Ecto neural progenitor cell (in vitro differentiated cells): ENCODE measurements around the gene SUN5.
A peak's percentile ranks its signal among the peaks of the same experiment; 100 is the strongest.

Source experiments
- DNase-seq: peaks from one replicate; pipeline ENCODE4 v3.0.0-alpha.2; 2018; ENCODE audit warnings: low spot score

The SUN5 gene

GRCh38 chr20:32995802-32996201, 8.4 kb downstream of the SUN5 start:
- no peak for DNase-seq

GRCh38 chr20:32993496-32994050, 10.7 kb downstream of the SUN5 start:
- no peak for DNase-seq

GRCh38 chr20:32991792-32992641, 12.2 kb downstream of the SUN5 start:
- no peak for DNase-seq

GRCh38 chr20:32991383-32991782, 12.8 kb downstream of the SUN5 start:
- no peak for DNase-seq

- no peak for DNase-seq
Observed at GRCh38 chr20:32990426-32990825, 13.8 kb downstream of the SUN5 start.

- DNase-seq: no peak
Observed at GRCh38 chr20:32989507-32990283, 14.5 kb downstream of the SUN5 start.

GRCh38 chr20:32988008-32988407, 16.2 kb downstream of the SUN5 start:
- DNase-seq: no peak

GRCh38 chr20:32987044-32987825, 17.0 kb downstream of the SUN5 start:
- DNase-seq: no peak

- DNase-seq: no peak
Observed at GRCh38 chr20:32986331-32986966, 17.8 kb downstream of the SUN5 start.

GRCh38 chr20:32985596-32985995, 18.6 kb downstream of the SUN5 start:
- no peak for DNase-seq

GRCh38 chr20:32984631-32985354, 19.4 kb downstream of the SUN5 start:
- DNase-seq: peak; percentile 29

GRCh38 chr20:32984196-32984595, 20.0 kb downstream of the SUN5 start:
- DNase-seq: no peak

- no peak for DNase-seq
Observed at GRCh38 chr20:32983459-32984112, 20.6 kb downstream of the SUN5 start.

GRCh38 chr20:32982617-32983458, 21.4 kb downstream of the SUN5 start:
- DNase-seq: no peak

- no peak for DNase-seq
Observed at GRCh38 chr20:32980990-32981389, 23.2 kb downstream of the SUN5 start.

GRCh38 chr20:32980131-32980941, 23.9 kb downstream of the SUN5 start:
- DNase-seq: no peak

- DNase-seq: no peak
Observed at GRCh38 chr20:32979201-32979998, 24.8 kb downstream of the SUN5 start.

- DNase-seq: peak; percentile 40
Observed at GRCh38 chr20:32978009-32978335, 26.3 kb downstream of the SUN5 start.
